WTC11 (cell line): Measurements from ENCODE around the gene HTR4. TPM values are rescaled to one million over a fixed set of nuclear protein-coding genes. Genes with fewer than 3 reads are reported as not detected.

Experiments used
- ATAC-seq: fragments of 200-7000 bp; cut with Tn5 transposase; 2 replicates; pipeline ENCODE4 v1.10.0; 2021; ENCODE audit warnings: mild to moderate bottlenecking, moderate library complexity
- CTCF ChIA-PET: fragments of 300-600 bp; sonication (Branson Sonifier 250); formaldehyde crosslinking; loops from one replicate; lab custom pipeline; 2021; ENCODE audit warnings: antibody characterized with exemption; lab: Charles Lee
- POLR2A ChIA-PET: fragments of 350-600 bp; sonication (Branson Sonifier 250); formaldehyde crosslinking; loops from one replicate; lab custom pipeline; 2021; ENCODE audit warnings: antibody characterized with exemption; lab: Charles Lee
- DNase-seq: peaks from one replicate; pipeline ENCODE4 v3.0.0; 2021; ENCODE audit warnings: low spot score
- H3K27ac Mint-ChIP-seq: 2 replicates; pipeline ENCODE4 v1.8.0; 2021; ENCODE audit warnings: mixed read lengths
- H3K27me3 Mint-ChIP-seq: 2 replicates; pipeline ENCODE4 v1.8.0; 2021; ENCODE audit warnings: low read depth, mild to moderate bottlenecking, moderate library complexity, mixed read lengths
- H3K36me3 Mint-ChIP-seq: 2 replicates; pipeline ENCODE4 v1.8.0; 2021; ENCODE audit warnings: mixed read lengths
- H3K4me1 Mint-ChIP-seq: 2 replicates; pipeline ENCODE4 v1.8.0; 2022; ENCODE audit warnings: mixed read lengths
- H3K4me3 Mint-ChIP-seq: 2 replicates; pipeline ENCODE4 v1.8.0; 2021; ENCODE audit warnings: mild to moderate bottlenecking, moderate library complexity, mixed read lengths
- H3K9me3 Mint-ChIP-seq: 2 replicates; pipeline ENCODE4 v1.8.0; 2021; ENCODE audit warnings: mixed read lengths
- CREB1 ChIP-seq: sonication (generic); formaldehyde crosslinking; IDR thresholded peaks from 2 replicates; pipeline ENCODE4 v1.8.0; 2023; ENCODE audit warnings: mild to moderate bottlenecking, missing genetic modification reagents
- E2F1 ChIP-seq: sonication (generic); formaldehyde crosslinking; IDR thresholded peaks from 2 replicates; pipeline ENCODE4 v1.8.0; 2022; ENCODE audit warnings: mild to moderate bottlenecking, missing genetic modification reagents
- GABPB1 ChIP-seq: sonication (generic); formaldehyde crosslinking; IDR thresholded peaks from 2 replicates; pipeline ENCODE4 v1.8.1; 2023; ENCODE audit warnings: mild to moderate bottlenecking, missing genetic modification reagents
- JUN ChIP-seq: sonication (generic); formaldehyde crosslinking; IDR thresholded peaks from 2 replicates; pipeline ENCODE4 v1.8.0; 2023; ENCODE audit warnings: mild to moderate bottlenecking, missing genetic modification reagents
- MAX ChIP-seq: sonication (generic); formaldehyde crosslinking; IDR thresholded peaks from 2 replicates; pipeline ENCODE4 v1.8.0; 2022; ENCODE audit warnings: mild to moderate bottlenecking, missing genetic modification reagents
- MYBL2 ChIP-seq: sonication (generic); formaldehyde crosslinking; IDR thresholded peaks from 2 replicates; pipeline ENCODE4 v1.8.1; 2023; ENCODE audit warnings: mild to moderate bottlenecking, moderate library complexity, missing genetic modification reagents
- NFE2L1 ChIP-seq: sonication (generic); formaldehyde crosslinking; IDR thresholded peaks from 2 replicates; pipeline ENCODE4 v1.8.1; 2023; ENCODE audit warnings: missing genetic modification reagents
- PRRX2 ChIP-seq: fragments of 250-450 bp; sonication (Bioruptor Pico); IDR thresholded peaks from 2 replicates; pipeline ENCODE4 v1.8.0; 2021; ENCODE audit warnings: mild to moderate bottlenecking
- SP1 ChIP-seq: sonication (generic); formaldehyde crosslinking; conservative IDR thresholded peaks from 2 replicates; pipeline ENCODE4 v1.8.1; 2022; ENCODE audit warnings: missing genetic modification reagents
- TCF7 ChIP-seq: sonication (generic); formaldehyde crosslinking; IDR thresholded peaks from 2 replicates; pipeline ENCODE4 v1.8.0; 2022; ENCODE audit warnings: mild to moderate bottlenecking, low read depth, missing genetic modification reagents, moderate library complexity
- ZBTB21 ChIP-seq: sonication (generic); formaldehyde crosslinking; IDR thresholded peaks from 2 replicates; pipeline ENCODE4 v1.8.1; 2023; ENCODE audit warnings: mild to moderate bottlenecking, missing genetic modification reagents, borderline replicate concordance
- ZNF232 ChIP-seq: sonication (generic); formaldehyde crosslinking; IDR thresholded peaks from 2 replicates; pipeline ENCODE4 v1.8.0; 2022; ENCODE audit warnings: mild to moderate bottlenecking, missing genetic modification reagents
- ZNF281 ChIP-seq: sonication (generic); formaldehyde crosslinking; IDR thresholded peaks from 2 replicates; pipeline ENCODE4 v1.8.0; 2023; ENCODE audit warnings: mild to moderate bottlenecking, missing genetic modification reagents
- ZNF423 ChIP-seq: fragments of 250-450 bp; sonication (Bioruptor Pico); IDR thresholded peaks from 2 replicates; pipeline ENCODE4 v2.1.2; 2022; ENCODE audit warnings: mild to moderate bottlenecking, moderate library complexity
- ZNF425 ChIP-seq: fragments of 250-450 bp; sonication (Bioruptor Pico); conservative IDR thresholded peaks from 2 replicates; pipeline ENCODE4 v1.9.0; 2021; ENCODE audit warnings: mild to moderate bottlenecking
- total RNA-seq: library from RNA; stranded (reverse); gene quantifications from 3 replicates; pipeline ENCODE4 v1.2.3, GENCODE V29; 2021
- TF ChIP-seq, protein P1 (sequence below): fragments of 250-450 bp; sonication (Bioruptor Pico); IDR thresholded peaks from 2 replicates; pipeline ENCODE4 v2.1.2; 2022; ENCODE audit warnings: mild to moderate bottlenecking, moderate library complexity
- TF ChIP-seq, protein P2 (sequence below): fragments of 250-450 bp; sonication (Bioruptor Pico); IDR thresholded peaks from 2 replicates; pipeline ENCODE4 v1.9.0; 2021; ENCODE audit warnings: mild to moderate bottlenecking
- TF ChIP-seq, protein P3 (sequence below): fragments of 250-450 bp; sonication (Bioruptor Pico); IDR thresholded peaks from 2 replicates; pipeline ENCODE4 v1.9.0; 2021; ENCODE audit warnings: mild to moderate bottlenecking, borderline replicate concordance
- TF ChIP-seq, protein P4 (sequence below): sonication (generic); formaldehyde crosslinking; IDR thresholded peaks from 2 replicates; pipeline ENCODE4 v1.8.1; 2023; ENCODE audit warnings: mild to moderate bottlenecking, missing genetic modification reagents

Gene HTR4
- total RNA-seq, 1 experiment from 2014 or later = not detected

DNA sequence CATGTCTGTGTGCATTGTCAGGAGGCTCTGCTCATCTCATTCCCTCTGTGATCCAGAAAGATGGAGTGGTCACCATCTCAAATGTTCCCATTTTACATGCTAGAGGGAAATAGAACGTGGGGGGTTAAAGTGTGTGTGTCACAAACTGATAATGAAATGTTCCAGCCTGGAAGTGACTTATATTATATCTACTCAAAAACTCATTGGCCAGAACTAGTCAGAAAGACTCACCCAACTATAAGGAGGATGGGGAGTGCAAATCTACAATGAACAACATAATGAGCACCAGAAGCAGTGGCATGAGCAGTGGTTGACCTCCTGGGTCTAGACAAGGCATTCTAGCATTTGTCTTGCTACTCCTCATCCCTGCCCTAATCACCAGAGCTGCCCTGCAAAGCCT is 81.0 kb downstream of the HTR4 start:
- ChIA-PET POLR2A (no interaction called here), CTCF (interaction anchor here (1.3 kb wide), 1 partner anchor 13 kb away, joined by 3 read pairs; no protein-coding TSS in a partner anchor)
- Mint-ChIP-seq H3K27ac (no peak overlapping the region), H3K36me3 (no peaks in the 10 kb centered on the region), H3K27me3 (no peaks in the 10 kb centered on the region), H3K9me3 (no peaks in the 10 kb centered on the region), H3K4me1 (0 out of 2 replicates have a peak, but pooled peaks cover 3% of the 10 kb centered on the region), H3K4me3 (no peak overlapping the region)
- TF ChIP-seq, protein P1, sequence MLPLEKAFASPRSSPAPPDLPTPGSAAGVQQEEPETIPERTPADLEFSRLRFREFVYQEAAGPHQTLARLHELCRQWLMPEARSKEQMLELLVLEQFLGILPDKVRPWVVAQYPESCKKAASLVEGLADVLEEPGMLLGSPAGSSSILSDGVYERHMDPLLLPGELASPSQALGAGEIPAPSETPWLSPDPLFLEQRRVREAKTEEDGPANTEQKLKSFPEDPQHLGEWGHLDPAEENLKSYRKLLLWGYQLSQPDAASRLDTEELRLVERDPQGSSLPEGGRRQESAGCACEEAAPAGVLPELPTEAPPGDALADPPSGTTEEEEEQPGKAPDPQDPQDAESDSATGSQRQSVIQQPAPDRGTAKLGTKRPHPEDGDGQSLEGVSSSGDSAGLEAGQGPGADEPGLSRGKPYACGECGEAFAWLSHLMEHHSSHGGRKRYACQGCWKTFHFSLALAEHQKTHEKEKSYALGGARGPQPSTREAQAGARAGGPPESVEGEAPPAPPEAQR (CRISPR knock-in tag) = no peak
- TF ChIP-seq ZBTB21 = no peak
- no peak for TF ChIP-seq GABPB1
- no peak for TF ChIP-seq TCF7 (CRISPR knock-in tag)
- no peak for TF ChIP-seq ZNF281 (CRISPR knock-in tag)
- TF ChIP-seq ZNF232 (CRISPR knock-in tag) = no peak
- TF ChIP-seq ZNF425 = no peak
- no peak for TF ChIP-seq SP1 (CRISPR knock-in tag)
- no peak for TF ChIP-seq NFE2L1 (CRISPR knock-in tag)
- TF ChIP-seq, protein P2, sequence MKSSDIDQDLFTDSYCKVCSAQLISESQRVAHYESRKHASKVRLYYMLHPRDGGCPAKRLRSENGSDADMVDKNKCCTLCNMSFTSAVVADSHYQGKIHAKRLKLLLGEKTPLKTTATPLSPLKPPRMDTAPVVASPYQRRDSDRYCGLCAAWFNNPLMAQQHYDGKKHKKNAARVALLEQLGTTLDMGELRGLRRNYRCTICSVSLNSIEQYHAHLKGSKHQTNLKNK (CRISPR knock-in tag) = no peak
- no peak for TF ChIP-seq JUN (CRISPR knock-in tag)
- no peak for TF ChIP-seq ZNF423
- TF ChIP-seq, protein P3, sequence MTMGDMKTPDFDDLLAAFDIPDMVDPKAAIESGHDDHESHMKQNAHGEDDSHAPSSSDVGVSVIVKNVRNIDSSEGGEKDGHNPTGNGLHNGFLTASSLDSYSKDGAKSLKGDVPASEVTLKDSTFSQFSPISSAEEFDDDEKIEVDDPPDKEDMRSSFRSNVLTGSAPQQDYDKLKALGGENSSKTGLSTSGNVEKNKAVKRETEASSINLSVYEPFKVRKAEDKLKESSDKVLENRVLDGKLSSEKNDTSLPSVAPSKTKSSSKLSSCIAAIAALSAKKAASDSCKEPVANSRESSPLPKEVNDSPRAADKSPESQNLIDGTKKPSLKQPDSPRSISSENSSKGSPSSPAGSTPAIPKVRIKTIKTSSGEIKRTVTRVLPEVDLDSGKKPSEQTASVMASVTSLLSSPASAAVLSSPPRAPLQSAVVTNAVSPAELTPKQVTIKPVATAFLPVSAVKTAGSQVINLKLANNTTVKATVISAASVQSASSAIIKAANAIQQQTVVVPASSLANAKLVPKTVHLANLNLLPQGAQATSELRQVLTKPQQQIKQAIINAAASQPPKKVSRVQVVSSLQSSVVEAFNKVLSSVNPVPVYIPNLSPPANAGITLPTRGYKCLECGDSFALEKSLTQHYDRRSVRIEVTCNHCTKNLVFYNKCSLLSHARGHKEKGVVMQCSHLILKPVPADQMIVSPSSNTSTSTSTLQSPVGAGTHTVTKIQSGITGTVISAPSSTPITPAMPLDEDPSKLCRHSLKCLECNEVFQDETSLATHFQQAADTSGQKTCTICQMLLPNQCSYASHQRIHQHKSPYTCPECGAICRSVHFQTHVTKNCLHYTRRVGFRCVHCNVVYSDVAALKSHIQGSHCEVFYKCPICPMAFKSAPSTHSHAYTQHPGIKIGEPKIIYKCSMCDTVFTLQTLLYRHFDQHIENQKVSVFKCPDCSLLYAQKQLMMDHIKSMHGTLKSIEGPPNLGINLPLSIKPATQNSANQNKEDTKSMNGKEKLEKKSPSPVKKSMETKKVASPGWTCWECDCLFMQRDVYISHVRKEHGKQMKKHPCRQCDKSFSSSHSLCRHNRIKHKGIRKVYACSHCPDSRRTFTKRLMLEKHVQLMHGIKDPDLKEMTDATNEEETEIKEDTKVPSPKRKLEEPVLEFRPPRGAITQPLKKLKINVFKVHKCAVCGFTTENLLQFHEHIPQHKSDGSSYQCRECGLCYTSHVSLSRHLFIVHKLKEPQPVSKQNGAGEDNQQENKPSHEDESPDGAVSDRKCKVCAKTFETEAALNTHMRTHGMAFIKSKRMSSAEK (CRISPR knock-in tag) = no peak
- TF ChIP-seq CREB1 = no peak
- no peak for TF ChIP-seq MYBL2 (CRISPR knock-in tag)
- no peak for TF ChIP-seq E2F1 (CRISPR knock-in tag)
- no peak for TF ChIP-seq PRRX2 (CRISPR knock-in tag)
- TF ChIP-seq, protein P4, sequence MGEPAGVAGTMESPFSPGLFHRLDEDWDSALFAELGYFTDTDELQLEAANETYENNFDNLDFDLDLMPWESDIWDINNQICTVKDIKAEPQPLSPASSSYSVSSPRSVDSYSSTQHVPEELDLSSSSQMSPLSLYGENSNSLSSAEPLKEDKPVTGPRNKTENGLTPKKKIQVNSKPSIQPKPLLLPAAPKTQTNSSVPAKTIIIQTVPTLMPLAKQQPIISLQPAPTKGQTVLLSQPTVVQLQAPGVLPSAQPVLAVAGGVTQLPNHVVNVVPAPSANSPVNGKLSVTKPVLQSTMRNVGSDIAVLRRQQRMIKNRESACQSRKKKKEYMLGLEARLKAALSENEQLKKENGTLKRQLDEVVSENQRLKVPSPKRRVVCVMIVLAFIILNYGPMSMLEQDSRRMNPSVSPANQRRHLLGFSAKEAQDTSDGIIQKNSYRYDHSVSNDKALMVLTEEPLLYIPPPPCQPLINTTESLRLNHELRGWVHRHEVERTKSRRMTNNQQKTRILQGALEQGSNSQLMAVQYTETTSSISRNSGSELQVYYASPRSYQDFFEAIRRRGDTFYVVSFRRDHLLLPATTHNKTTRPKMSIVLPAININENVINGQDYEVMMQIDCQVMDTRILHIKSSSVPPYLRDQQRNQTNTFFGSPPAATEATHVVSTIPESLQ = no peak
- TF ChIP-seq MAX (CRISPR knock-in tag) = no peak
- no peak for ATAC-seq
- no peak for DNase-seq
